HepG2 (cell line): Measurements from ENCODE around the gene CDK2. TPM values are rescaled to one million over a fixed set of nuclear protein-coding genes. Genes with fewer than 3 reads are reported as not detected.
A peak's percentile ranks its signal among the peaks of the same experiment; 100 is the strongest.

Experiments used
- DMAP1 ChIP-seq: IDR thresholded peaks from 2 replicates; pipeline ENCODE4 v1.6.1; 2016
- EHMT2 ChIP-seq: fragments of 200-600 bp; sonication (generic); IDR thresholded peaks from 2 replicates; pipeline ENCODE4 v1.7.0; 2017; ENCODE audit warnings: antibody characterized with exemption, low read depth, low read length, borderline replicate concordance
- HMGA1 ChIP-seq: sonication (generic); formaldehyde crosslinking; conservative IDR thresholded peaks from 2 replicates; pipeline ENCODE4 v1.4.0; 2020; ENCODE audit warnings: missing genetic modification reagents
- HOXA7 ChIP-seq: sonication (generic); formaldehyde crosslinking; IDR thresholded peaks from 2 replicates; pipeline ENCODE4 v1.8.1; 2022; ENCODE audit warnings: mild to moderate bottlenecking, missing genetic modification reagents, moderate library complexity
- MAF1 ChIP-seq: sonication (generic); formaldehyde crosslinking; IDR thresholded peaks from 2 replicates; pipeline ENCODE4 v1.5.0; 2020; ENCODE audit warnings: missing genetic modification reagents, borderline replicate concordance
- NFKBIZ ChIP-seq: IDR thresholded peaks from 2 replicates; pipeline ENCODE4 v1.6.1; 2018; ENCODE audit warnings: missing genetic modification reagents, missing compliant biosample characterization
- SETDB1 ChIP-seq: sonication (generic); formaldehyde crosslinking; IDR thresholded peaks from 2 replicates; pipeline ENCODE4 v1.5.1; 2020; ENCODE audit warnings: missing genetic modification reagents, mild to moderate bottlenecking, borderline replicate concordance
- SRSF4 ChIP-seq: fragments of 200-400 bp; formaldehyde crosslinking; IDR thresholded peaks from one replicate; pipeline ENCODE4 v1.6.1; 2018; ENCODE audit warnings: mild to moderate bottlenecking, low read depth, low read length, moderate library complexity; ENCODE audit not compliant: poor library complexity, severe bottlenecking
- ZC3H4 ChIP-seq: sonication (generic); formaldehyde crosslinking; IDR thresholded peaks from 2 replicates; pipeline ENCODE4 v1.4.0; 2020; ENCODE audit warnings: missing genetic modification reagents, borderline replicate concordance
- ZNF24 ChIP-seq: fragments of 450-650 bp; IDR thresholded peaks from 2 replicates; pipeline ENCODE4 v1.6.1; 2017; ENCODE audit warnings: antibody characterized with exemption, mild to moderate bottlenecking
- ZNF430 ChIP-seq: sonication (generic); formaldehyde crosslinking; IDR thresholded peaks from 2 replicates; pipeline ENCODE4 v1.9.0; 2021; ENCODE audit warnings: mild to moderate bottlenecking, missing genetic modification reagents
- ZNF615 ChIP-seq: sonication (generic); formaldehyde crosslinking; IDR thresholded peaks from 2 replicates; pipeline ENCODE4 v1.5.0; 2020; ENCODE audit warnings: mild to moderate bottlenecking, missing genetic modification reagents, borderline replicate concordance
- ZNF660 ChIP-seq: sonication (generic); formaldehyde crosslinking; IDR thresholded peaks from 2 replicates; pipeline ENCODE4 v1.5.1; 2020; ENCODE audit warnings: mild to moderate bottlenecking, low read depth, missing genetic modification reagents, borderline replicate concordance
- polyA plus RNA-seq, 8 experiments: library from polyadenylated mRNA; depleted of rRNA in 3 of 8; stranded (reverse) in 7 of 8; unstranded in 1 of 8; fragments of >200 nt; fragmentation: Illumina TruSeq in 4 of 8; extraction: Trizol in 4 of 8; gene quantifications; 2 replicates each; pipeline versions ENCODE4 v1.2.1 to v1.2.3, GENCODE V29; 2011 to 2016; ENCODE audit warnings: low read depth in 4 of 8, missing spikeins in 1 of 8, mixed read lengths in 1 of 8; ENCODE audit not compliant: insufficient read depth in 1 of 8
- total RNA-seq, 5 experiments: library from RNA; depleted of rRNA; stranded (reverse); fragments of >200 nt; fragmentation: Illumina TruSeq; extraction: Trizol; gene quantifications; 2 replicates each; pipeline ENCODE4 v1.2.3, GENCODE V29; 2016; ENCODE audit warnings: low read depth in 1 of 5
- TF ChIP-seq, protein P1 (sequence below): sonication (generic); formaldehyde crosslinking; IDR thresholded peaks from 2 replicates; pipeline ENCODE4 v1.5.0; 2020; ENCODE audit warnings: missing genetic modification reagents, mild to moderate bottlenecking, borderline replicate concordance
- TF ChIP-seq, protein P2 (sequence below): sonication (generic); formaldehyde crosslinking; IDR thresholded peaks from 2 replicates; pipeline ENCODE4 v1.4.0; 2020; ENCODE audit warnings: missing genetic modification reagents
- TF ChIP-seq, protein P3 (sequence below), 2 experiments: sonication (generic) in 1 of 2; formaldehyde crosslinking in 1 of 2; IDR thresholded peaks; 2 replicates each; pipeline versions ENCODE4 v1.4.0 to v1.6.1; 2016 to 2020; ENCODE audit warnings: borderline replicate concordance in 1 of 2, low read depth in 1 of 2, mild to moderate bottlenecking in 1 of 2, missing genetic modification reagents in 1 of 2
- TF ChIP-seq, protein P4 (sequence below): IDR thresholded peaks from 2 replicates; pipeline ENCODE4 v1.6.1; 2016; ENCODE audit warnings: low read depth, control low read depth
- TF ChIP-seq, protein P5 (sequence below): sonication (generic); formaldehyde crosslinking; IDR thresholded peaks from 2 replicates; pipeline ENCODE4 v1.4.0; 2020; ENCODE audit warnings: missing genetic modification reagents

CDK2 gene
- total and polyA plus RNA-seq, 2 of the 13 experiments (the other 11 are each of a cell fraction or from before 2014, with no cell fraction given), result 47.5 to 52.6 TPM

DNA sequence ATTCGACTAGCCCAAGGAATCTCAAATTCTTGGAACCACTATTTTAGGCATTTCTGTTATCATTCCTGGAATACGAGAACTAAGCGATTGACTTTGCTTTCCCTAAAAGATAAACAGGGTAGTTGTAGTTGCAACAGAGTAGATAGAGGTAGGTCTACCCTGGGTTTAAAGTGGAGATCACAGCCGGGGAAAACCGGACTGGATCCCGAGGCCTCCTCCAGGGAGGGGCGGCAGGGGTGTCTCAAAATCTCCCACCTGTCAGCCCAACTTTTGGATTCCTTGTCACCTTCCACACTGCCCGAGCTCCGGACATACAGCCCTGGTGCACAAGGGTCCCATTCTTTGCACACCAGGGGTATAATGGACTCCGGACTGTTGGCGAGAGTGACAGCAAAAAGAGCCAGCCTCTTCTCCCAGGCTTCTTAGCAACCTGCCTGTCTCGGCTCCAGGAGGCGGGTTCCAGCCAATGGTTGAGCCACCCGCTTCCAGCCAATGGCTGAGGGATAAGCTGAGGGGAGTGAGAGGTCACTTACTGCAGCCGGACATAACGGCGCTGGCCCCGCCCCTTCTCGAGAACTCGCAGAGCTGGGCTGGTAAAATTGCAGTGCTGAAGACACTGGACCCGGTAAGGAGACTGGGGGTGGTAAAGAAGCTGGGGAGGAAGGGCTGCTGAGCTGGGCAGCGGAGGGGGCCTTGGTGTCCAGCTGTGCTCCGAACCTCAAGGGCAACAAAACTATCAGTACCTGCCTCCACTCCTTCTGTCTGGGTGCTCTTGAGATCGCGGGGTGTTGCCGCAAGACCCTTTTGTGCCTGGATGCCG is 30.3 kb downstream of the CDK2 start, which contains the start of gene SUOX (continued):
- TF ChIP-seq, protein P1, sequence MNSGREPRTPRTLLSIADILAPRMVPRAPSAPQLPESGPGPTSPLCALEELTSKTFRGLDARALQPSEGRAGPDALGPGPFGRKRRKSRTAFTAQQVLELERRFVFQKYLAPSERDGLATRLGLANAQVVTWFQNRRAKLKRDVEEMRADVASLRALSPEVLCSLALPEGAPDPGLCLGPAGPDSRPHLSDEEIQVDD (CRISPR knock-in tag), result no peak
- no peak for TF ChIP-seq SRSF4
- TF ChIP-seq, protein P2, sequence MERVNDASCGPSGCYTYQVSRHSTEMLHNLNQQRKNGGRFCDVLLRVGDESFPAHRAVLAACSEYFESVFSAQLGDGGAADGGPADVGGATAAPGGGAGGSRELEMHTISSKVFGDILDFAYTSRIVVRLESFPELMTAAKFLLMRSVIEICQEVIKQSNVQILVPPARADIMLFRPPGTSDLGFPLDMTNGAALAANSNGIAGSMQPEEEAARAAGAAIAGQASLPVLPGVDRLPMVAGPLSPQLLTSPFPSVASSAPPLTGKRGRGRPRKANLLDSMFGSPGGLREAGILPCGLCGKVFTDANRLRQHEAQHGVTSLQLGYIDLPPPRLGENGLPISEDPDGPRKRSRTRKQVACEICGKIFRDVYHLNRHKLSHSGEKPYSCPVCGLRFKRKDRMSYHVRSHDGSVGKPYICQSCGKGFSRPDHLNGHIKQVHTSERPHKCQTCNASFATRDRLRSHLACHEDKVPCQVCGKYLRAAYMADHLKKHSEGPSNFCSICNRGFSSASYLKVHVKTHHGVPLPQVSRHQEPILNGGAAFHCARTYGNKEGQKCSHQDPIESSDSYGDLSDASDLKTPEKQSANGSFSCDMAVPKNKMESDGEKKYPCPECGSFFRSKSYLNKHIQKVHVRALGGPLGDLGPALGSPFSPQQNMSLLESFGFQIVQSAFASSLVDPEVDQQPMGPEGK, result peak; percentile 69
- TF ChIP-seq SETDB1 (CRISPR knock-in tag), result no peak
- TF ChIP-seq MAF1 (CRISPR knock-in tag), result 0 out of 2 replicates have a peak, but pooled peaks have one; percentile 63
- no peak for TF ChIP-seq ZNF430
- no peak; the same call in none of the 2 replicates for TF ChIP-seq DMAP1 (CRISPR knock-in tag)
- TF ChIP-seq, protein P3, sequence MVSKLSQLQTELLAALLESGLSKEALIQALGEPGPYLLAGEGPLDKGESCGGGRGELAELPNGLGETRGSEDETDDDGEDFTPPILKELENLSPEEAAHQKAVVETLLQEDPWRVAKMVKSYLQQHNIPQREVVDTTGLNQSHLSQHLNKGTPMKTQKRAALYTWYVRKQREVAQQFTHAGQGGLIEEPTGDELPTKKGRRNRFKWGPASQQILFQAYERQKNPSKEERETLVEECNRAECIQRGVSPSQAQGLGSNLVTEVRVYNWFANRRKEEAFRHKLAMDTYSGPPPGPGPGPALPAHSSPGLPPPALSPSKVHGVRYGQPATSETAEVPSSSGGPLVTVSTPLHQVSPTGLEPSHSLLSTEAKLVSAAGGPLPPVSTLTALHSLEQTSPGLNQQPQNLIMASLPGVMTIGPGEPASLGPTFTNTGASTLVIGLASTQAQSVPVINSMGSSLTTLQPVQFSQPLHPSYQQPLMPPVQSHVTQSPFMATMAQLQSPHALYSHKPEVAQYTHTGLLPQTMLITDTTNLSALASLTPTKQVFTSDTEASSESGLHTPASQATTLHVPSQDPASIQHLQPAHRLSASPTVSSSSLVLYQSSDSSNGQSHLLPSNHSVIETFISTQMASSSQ (IDR thresholded peaks at IDR 0.05; ENCODE audit: low read depth), result peak; percentile 36; the same call in 1 of the 2 replicates
- TF ChIP-seq, protein P3 (CRISPR knock-in tag; IDR thresholded peaks at IDR 0.05; ENCODE audit: borderline replicate concordance), result no peak
- no peak for TF ChIP-seq NFKBIZ (CRISPR knock-in tag)
- no peak for TF ChIP-seq EHMT2
- 0 out of 2 replicates have a peak, but pooled peaks have one; percentile 13 for TF ChIP-seq ZC3H4 (CRISPR knock-in tag)
- TF ChIP-seq ZNF615 (CRISPR knock-in tag), result no peak
- TF ChIP-seq HMGA1 (CRISPR knock-in tag), result no peak
- TF ChIP-seq HOXA7 (CRISPR knock-in tag), result no peak
- no peak for TF ChIP-seq ZNF24
- TF ChIP-seq, protein P4, sequence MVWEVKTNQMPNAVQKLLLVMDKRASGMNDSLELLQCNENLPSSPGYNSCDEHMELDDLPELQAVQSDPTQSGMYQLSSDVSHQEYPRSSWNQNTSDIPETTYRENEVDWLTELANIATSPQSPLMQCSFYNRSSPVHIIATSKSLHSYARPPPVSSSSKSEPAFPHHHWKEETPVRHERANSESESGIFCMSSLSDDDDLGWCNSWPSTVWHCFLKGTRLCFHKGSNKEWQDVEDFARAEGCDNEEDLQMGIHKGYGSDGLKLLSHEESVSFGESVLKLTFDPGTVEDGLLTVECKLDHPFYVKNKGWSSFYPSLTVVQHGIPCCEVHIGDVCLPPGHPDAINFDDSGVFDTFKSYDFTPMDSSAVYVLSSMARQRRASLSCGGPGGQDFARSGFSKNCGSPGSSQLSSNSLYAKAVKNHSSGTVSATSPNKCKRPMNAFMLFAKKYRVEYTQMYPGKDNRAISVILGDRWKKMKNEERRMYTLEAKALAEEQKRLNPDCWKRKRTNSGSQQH, result no peak
- TF ChIP-seq, protein P5, sequence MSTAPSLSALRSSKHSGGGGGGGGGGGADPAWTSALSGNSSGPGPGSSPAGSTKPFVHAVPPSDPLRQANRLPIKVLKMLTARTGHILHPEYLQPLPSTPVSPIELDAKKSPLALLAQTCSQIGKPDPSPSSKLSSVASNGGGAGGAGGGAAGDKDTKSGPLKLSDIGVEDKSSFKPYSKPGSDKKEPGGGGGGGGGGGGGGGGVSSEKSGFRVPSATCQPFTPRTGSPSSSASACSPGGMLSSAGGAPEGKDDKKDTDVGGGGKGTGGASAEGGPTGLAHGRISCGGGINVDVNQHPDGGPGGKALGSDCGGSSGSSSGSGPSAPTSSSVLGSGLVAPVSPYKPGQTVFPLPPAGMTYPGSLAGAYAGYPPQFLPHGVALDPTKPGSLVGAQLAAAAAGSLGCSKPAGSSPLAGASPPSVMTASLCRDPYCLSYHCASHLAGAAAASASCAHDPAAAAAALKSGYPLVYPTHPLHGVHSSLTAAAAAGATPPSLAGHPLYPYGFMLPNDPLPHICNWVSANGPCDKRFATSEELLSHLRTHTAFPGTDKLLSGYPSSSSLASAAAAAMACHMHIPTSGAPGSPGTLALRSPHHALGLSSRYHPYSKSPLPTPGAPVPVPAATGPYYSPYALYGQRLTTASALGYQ, result no peak
- TF ChIP-seq ZNF660 (CRISPR knock-in tag), result no peak
